ENCODE data around the gene VEZF1.

Gene VEZF1, protein sequence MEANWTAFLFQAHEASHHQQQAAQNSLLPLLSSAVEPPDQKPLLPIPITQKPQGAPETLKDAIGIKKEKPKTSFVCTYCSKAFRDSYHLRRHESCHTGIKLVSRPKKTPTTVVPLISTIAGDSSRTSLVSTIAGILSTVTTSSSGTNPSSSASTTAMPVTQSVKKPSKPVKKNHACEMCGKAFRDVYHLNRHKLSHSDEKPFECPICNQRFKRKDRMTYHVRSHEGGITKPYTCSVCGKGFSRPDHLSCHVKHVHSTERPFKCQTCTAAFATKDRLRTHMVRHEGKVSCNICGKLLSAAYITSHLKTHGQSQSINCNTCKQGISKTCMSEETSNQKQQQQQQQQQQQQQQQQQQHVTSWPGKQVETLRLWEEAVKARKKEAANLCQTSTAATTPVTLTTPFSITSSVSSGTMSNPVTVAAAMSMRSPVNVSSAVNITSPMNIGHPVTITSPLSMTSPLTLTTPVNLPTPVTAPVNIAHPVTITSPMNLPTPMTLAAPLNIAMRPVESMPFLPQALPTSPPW

GRCh38 chr17:57987581-57988300, at the start of gene VEZF1:
TSS of gene VEZF1 (minus strand) at chr17:57988254. CDS start at chr17:57988111, 143 bp downstream.
- peak; percentile 90 for DNase-seq

GRCh38 chr17:58032691-58033415, 44.8 kb upstream of the VEZF1 start:
- DNase-seq: no peak

- DNase-seq: no peak
Observed at GRCh38 chr17:58028578-58028977, 40.5 kb upstream of the VEZF1 start.

DNA sequence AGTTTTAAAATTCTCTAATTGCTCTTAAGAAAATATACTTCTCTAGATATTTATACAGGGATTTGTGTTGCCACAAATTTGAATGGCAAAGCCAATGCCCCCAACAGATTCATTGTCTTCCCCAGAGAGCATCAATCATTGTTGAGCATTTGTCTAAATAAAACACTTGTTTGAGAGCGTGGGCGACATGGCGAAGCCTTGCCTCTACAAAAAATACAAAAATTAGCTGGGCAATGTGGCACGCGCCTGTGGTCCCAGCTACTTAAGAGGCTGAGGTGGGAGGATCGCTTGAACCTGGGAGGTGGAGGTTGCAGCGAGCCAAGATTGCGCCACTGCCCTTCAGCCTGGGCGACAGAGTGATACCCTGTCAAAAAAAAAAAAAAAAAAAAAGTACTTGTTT, 32.3 kb upstream of the VEZF1 start:
- DNase-seq: no peak

- DNase-seq: no peak
Observed at GRCh38 chr17:58019521-58019920, 31.5 kb upstream of the VEZF1 start.

GRCh38 chr17:58019039-58019438, 31.0 kb upstream of the VEZF1 start:
- DNase-seq: no peak

DNA sequence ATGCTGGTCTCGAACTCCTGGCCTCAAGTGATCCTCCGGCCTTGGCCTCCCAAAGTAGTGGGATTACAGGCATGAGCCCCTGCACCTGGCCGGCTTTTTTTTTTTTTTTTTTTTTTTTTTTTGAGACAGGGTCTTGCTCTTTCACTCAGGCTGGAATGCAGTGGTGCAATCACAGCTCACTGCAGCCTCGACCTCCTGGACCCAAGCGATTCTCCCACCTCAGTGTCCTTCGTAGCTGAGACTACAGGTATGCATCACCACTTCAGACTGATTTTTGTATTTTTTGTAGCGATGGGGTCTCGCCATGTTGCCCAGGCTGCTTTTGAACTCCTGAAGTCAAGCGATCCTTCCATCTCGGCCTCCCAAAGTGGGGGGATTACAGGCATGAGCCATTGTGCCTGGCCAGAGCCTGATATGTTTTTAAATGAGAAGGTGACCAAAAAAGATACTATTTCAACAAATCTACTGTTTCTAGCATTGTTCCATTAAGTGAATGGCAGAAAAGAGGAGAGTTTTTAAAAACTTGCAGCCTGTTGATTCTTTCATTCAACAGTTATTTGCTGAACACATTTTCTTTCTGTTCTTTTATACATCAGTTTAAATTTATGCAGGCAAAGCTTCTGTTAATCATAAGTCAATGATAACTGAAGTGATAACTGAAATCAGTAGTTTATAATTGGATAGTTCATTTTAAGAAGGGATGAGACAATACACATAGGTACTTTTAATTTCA, 22.2 kb upstream of the VEZF1 start:
- DNase-seq: no peak

GRCh38 chr17:58007781-58008706, 20.0 kb upstream of the VEZF1 start:
- no peak for DNase-seq

DNA sequence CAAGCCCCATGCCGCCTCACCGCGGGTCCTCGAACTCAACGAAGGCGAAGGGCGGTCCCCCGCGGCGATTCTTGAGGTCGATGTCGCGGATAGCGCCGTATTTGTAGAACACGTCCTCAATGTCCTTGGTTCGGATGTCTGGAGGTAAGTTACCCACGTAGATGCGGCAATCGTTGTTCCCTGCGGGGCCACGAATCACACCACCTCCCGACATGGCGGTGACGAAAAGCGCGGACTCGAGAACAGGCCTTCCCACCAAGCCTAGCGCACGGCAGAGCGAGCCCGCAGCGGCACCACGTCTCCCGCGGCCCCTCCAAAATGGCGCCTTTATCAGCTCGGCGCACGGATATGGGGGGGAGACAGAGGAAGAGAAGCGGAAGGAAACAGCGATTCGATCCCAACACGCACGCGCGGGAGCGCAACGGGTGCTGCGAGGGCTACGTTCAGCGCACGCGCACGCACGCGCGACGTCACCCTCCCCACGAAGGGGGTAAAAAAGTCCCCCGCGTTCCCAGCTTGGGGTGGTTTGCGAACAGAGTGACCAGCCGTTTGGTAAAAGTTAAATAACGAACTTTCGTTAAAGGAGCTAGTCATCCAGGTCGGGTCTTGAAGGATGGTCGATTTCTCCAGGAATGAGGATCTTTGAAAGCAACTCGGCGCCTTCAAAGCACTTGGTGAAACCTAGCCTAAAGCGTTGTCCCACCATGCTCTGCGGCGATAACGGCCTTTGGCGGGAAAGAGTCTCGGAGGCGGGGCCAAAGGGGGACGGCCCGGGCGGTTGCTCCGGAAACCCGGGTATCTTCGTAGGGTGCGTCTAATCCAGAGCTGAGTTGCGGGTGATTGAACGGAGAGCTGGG, 19.1 kb upstream of the VEZF1 start, which contains the start of gene SRSF1:
SRSF1 (minus strand) TSS at position 323 of the 857 bp plus-strand sequence; CDS start at position 214, 109 bp downstream.
- DNase-seq: peak; percentile 99

GRCh38 chr17:58006560-58006923, 18.5 kb upstream of the VEZF1 start:
- peak; percentile 94 for DNase-seq

- no peak for DNase-seq
Observed at GRCh38 chr17:58005728-58006559, 17.9 kb upstream of the VEZF1 start.

DNA sequence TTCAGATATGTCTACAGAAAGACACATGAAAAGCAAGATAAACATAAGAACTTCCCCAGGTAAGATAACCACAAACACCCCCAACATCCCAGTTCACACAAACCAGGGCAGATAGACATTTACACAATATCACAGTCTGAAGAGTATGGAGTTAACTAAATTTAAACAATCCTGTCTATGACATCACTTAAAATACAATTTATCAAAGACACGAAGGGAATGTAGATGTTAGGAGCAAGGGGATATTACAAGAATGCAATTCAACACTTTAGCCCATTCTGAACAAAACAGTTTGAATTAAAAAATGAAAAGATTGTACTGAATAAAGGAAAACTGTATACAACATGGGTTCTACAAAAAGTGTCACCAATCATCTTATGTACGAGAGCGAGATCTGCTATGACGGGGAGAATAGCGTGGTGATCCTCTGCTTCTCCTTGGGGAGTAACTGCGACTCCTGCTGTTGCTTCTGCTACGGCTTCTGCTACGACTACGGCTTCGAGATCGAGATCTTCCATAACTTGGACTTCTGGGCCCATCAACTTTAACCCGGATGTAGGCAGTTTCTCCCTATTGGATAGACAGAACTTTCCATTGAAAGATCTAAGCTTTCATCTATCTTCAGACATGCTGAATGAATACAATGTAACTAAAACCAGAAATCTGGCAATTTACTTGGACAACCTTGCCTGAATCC, 17.1 kb upstream of the VEZF1 start:
- DNase-seq: no peak

- no peak for DNase-seq
Observed at GRCh38 chr17:58004060-58004459, 16.0 kb upstream of the VEZF1 start.

DNA sequence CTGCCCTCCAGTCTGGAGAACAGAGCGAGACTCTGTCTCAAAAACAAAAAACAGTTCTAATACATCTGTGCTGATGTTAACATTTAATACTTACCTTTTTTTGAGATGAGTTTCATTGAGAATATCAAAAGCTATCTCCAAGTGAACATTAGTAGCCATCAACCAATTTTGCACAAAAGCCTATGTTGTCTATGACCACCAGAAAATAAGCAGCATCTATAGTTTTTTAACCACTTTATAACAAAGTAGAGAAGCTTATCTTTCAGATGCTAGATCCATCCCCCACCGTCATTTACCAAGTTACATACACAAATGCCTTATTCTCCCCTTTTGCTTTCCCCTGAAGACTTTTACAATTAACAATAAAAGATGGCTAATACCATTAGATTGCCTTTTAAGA, 14.9 kb upstream of the VEZF1 start:
- no peak for DNase-seq

GRCh38 chr17:58002154-58002948, 14.3 kb upstream of the VEZF1 start:
- DNase-seq: no peak

GRCh38 chr17:58001461-58002124, 13.5 kb upstream of the VEZF1 start:
- no peak for DNase-seq

DNA sequence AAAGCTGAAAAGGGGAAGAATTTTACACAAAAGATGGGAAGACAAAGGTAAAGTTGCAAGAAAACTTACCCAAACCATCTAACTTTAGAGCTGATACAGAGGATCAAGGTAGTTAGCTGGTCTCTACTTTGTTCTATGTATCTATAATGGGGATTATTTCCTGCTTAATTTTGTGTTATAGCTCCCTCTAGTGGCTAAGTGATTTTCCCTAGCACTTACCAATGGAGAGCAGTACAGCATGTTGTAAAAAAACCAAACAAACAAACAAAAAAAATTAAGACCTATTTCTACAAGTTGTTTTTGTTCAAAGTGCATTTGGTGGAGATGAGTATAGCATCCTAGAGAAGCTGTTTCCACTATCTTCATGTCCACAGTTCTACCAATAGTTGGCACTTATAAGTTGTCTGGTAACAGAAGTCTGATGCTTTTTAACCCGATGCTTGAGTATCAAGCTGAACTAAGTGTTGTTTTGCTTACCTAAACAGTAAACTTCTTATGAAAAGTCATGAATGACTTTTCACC, 11.5 kb upstream of the VEZF1 start:
- DNase-seq: peak; percentile 95
